ENCODE results near the gene IL4R.
"Not testable (repeated sequence)": the region's sequence is repeated elsewhere in the genome, so short reads cannot be mapped to it uniquely, and the experiment has no call there.

Gene IL4R

DNA sequence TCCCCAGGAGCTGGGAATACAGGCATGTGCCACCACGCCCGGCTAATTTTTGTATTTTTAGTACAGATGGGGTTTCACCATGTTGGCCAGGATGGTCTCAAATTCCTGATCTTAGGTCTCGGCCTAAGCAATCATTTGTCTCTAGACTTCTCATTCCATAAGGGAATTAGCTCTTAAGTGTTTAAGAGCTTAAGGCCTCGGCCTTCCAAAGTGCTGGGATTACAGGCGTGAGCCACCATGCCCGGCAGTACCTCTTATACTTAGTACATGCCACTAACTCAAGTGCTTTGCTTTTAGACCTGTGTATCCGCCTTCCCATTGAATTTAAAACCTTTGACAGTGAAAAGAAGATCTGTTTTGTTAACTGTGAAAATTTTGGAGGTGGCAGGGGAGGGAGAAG, 71.6 kb downstream of the IL4R start:
- no peak for DNase-seq

- DNase-seq = no peak
These were observed 72.9 kb downstream of the IL4R start for GRCh38 chr16:27386674-27387073.

GRCh38 chr16:27387724-27388123, 74.0 kb downstream of the IL4R start:
- no peak for DNase-seq

DNA sequence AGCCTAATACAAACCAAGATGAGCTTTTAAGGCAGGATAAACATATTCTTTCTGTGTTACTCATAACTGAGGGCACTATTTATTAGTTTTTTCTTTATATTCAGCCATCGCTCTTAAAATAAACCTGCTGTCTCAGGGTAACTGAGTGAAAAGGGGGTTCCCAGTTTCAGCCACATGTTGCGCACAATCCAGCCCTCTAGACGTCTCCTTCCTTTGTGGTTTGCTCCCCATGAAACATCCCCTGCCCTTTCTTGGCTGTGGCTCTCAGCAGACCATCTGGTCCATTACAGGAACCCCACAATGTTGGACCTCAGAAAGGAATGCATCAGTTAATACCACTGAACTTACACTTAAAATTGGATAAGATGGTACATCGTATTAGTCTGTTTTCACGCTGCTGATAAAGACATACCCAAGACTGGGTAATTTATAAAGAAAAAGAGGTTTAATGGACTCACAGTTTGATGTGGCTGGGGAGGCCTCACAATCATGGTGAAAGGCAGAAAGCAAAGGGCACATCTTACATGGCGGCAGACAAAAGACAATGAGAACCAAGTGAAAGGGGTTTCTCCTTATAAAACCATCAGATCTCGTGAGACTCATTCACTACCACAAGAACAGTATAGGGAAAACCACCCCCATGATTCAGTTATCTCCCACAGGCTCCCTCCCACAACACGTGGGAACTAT, 75.6 kb downstream of the IL4R start:
- no peak for DNase-seq

DNA sequence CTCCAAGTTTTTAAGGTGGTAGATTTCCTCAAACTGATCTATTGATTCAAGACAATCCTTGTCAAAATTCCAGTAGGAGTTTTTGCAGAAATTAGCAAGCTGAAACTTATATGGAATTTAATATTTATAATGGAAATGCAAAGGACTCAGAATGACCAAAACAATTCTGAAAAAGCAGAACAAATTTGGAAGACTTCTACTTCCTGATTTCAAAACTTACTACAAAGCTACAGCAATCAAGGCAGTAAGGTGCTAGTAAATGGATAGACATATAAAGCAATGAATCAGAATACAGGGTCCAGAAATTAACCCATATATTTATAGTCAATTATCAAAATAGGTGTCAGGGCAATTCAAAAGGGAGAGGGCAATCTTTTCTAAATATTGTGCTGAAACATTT, 76.4 kb downstream of the IL4R start:
- DNase-seq = no peak

GRCh38 chr16:27392671-27393070, 78.9 kb downstream of the IL4R start:
- no peak for DNase-seq

GRCh38 chr16:27394516-27394915, 80.7 kb downstream of the IL4R start:
- DNase-seq = no peak

DNA sequence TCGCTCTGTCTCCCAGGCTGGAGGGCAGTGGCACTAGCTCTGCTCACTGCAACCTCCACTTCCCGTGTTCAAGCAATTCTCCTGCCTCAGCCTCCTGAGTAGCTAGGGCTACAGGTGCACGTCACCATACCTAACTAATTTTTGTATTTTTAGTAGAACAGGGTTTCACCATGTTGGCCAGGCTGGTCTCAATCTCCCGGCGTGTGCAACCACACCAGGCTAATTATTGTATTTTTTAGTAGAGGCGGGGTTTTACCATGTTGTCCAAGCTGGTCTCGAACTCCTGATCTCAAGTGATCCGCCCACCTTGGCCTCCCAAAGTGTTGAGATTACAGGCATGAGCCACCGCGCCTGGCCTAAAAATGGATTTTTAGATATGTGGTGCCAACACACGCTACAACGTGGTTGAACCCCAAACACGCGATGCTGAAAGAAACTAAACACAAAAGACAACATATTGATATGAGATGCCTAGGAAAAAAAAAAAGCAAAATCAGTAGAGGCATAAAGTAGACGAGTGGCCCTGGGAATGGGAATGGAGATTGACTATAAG, 84.6 kb downstream of the IL4R start:
- not testable (repeated sequence) for DNase-seq

- DNase-seq = no peak
These were observed 85.4 kb downstream of the IL4R start for GRCh38 chr16:27398894-27399853.

- DNase-seq = no peak
These were observed 86.2 kb downstream of the IL4R start for GRCh38 chr16:27399969-27400368.

- DNase-seq = no peak
These were observed 87.2 kb downstream of the IL4R start for GRCh38 chr16:27400751-27401620.

DNA sequence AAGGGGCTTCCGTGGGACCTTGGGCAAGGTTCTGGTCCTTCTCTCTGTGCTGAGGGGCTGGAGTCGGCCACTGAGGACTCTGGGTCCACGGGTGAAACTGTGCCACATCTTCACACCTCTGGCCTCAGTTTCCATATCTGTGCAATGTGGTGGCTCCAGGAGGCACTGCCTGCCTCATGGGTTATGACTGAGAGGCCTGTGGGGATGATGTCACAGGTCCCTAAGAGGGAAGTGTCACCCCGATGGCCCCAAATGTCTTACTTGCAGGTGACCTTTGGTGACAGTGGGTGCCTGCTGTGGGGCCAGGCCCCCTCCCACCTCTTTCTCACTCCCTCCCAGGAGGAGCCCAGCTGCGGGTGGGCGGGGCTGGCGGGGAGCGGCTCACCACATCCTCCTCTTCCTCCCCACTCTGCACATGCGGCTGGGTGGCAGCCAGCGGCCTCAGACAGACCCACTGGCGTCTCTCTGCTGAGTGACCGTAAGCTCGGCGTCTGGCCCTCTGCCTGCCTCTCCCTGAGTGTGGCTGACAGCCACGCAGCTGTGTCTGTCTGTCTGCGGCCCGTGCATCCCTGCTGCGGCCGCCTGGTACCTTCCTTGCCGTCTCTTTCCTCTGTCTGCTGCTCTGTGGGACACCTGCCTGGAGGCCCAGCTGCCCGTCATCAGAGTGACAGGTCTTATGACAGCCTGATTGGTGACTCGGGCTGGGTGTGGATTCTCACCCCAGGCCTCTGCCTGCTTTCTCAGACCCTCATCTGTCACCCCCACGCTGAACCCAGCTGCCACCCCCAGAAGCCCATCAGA, 88.2 kb downstream of the IL4R start, which contains the start of gene IL21R:
Gene IL21R (plus strand): TSS at position 407 of the 801 bp plus-strand sequence. CDS start 27,898 bp downstream, outside the sequence.
- no peak for DNase-seq

DNA sequence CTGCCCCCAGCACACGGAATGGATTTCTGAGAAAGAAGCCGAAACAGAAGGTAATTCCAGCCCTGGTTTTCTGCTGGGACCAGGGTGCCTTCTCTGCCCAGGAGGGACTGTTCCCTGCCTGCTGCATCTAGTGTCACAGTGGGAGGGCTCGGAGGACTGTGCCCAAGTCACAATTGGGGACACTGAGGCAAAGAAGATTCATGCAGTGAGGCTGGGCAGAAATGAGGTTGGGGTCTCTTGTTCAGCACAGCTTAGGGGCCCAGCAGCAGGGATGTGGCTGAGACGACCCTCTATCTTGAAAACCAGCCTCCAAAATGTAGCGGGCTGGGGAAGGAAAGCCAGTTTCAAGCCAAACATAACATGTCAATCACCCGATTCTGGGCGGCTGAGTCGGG, 88.8 kb downstream of the IL4R start:
- DNase-seq = no peak

GRCh38 chr16:27402964-27403600, 89.3 kb downstream of the IL4R start:
- DNase-seq = no peak

DNA sequence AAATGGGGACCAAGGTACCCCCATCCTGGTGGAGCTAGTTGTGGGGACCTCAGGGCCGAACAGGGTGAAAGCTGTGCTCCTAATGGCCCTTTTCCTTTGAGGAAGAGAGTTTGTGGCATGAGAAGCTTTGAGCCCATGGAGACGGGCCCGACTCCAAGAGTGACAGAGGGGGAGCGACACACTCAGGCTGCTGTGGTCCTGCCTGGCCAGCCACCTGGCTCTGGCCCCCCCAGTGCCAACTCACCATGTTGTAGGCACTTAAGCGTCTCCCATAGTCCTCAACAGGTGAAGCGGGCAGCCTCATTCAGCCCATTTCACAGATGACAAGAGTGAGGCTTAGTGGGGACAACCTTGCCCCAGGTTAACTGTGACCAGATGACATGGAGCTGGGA, 89.8 kb downstream of the IL4R start:
- no peak for DNase-seq

DNA sequence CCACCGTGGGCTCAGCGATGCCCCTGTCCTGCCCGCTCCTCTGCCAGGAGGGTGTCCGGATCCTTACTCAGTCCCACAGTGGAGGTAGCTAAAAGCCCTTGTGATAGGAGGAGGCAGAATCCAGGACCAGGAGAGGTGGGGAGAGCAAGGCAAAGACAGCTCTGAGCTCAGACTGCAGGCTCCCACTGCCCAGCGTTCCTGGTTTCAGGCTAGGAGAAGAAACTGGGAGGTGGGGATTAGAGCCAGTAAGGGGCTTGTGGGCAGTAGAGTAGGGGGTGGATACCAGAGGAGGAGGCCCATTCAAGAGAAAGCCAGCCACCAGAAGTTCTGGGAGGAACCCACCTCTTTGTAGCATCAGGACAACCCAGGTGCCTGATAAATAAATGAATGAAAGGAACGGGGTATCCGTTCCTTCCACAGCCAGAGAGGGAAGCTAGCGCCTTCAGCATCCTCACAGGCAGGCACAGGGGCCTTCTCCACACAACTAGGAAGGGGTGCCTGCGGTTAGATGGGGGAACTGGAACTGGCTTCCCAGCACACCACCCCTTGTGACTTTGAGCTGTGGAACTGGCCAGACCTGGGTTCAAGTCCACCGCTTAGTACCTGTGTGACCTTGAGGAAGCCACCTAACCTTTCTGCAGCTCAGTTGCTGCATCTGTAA, 90.5 kb downstream of the IL4R start:
- no peak for DNase-seq

DNA sequence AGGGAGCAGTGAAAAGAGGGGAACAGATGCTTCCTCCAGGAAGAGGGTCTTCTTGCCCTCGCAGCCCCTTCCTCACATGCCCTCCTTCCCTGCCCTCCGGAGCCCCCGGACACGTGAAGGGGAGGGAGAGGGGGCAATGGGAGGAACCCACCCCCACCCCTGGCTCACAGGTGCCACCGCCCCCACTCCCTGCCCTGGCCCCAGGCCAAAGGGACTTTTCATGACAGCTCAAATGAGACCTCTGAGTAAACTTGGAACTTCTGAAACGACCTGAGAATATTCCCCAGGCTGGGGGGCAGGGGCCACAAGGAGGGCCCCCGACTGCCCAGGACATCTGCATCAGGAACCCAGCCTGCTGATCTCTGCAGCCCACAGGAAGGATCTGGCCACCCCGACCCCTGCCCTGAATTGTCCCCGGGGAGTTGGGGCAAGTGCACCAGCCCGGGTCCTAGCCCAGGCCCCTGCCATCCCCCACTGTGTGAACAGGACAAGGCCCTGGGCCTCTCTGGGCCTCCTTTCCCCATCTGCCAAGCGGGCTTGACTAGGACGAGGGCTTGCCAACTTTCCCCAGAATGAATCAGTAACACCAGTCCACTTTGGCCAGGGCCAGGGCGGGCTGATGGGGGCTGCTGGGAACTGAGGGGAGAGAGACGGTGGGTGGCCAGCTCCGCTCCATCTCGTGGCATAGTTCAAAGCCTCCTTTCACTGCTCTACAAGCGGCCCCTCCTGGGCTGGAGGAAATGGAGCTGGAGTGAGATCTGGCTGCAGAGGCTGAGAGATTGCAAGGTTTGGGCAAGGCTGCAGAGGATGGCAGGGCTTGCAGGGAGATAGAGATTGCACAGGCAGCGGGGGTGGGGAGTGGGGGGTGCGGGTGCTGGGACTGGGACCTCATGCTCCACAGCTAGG, 92.0 kb downstream of the IL4R start:
- no peak for DNase-seq

GRCh38 chr16:27406511-27407128, 92.8 kb downstream of the IL4R start:
- DNase-seq = no peak

DNA sequence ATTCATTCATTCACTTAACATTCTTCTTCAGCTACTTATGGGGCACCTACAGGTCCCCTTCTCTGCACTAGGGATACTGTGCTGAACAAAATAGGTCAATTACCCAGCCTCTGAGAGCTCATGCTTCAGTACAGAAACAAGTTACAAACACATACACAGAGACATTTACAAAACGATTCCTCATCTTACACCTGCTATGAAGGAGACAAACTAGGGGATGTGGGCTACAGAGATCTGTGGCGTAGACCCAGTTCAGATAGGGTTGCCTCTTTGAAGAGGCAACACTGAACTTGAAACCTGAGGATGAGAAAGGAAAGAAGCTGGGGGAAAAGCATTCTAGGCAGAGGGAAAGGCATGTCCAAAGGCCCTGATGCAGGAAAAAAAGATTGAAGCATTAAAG, 93.4 kb downstream of the IL4R start:
- no peak for DNase-seq

Data from DMS153 (cell line).